Liver (tissue), 3 donors: ENCODE results near the gene PYCARD.

Experiments
- CTCF ChIP-seq: fragments of 150-350 bp; IDR thresholded peaks from 2 replicates; pipeline ENCODE4 v1.5.1; 2017; ENCODE audit warnings: improper control_type of control experiment, low read depth, low read length; ENCODE audit not compliant: missing input control
- FOXA1 ChIP-seq: IDR thresholded peaks from 2 replicates; pipeline ENCODE4 v1.6.1; 2016; ENCODE audit warnings: antibody characterized with exemption
- JUND ChIP-seq, 2 donors: IDR thresholded peaks; 2 replicates each; pipeline ENCODE4 v1.6.1; 2016; ENCODE audit warnings: antibody characterized with exemption in 2 of 2
- MAX ChIP-seq: IDR thresholded peaks from 2 replicates; pipeline ENCODE4 v1.6.1; 2016; ENCODE audit warnings: antibody characterized with exemption
- RAD21 ChIP-seq, 2 donors: IDR thresholded peaks; 2 replicates each; pipeline ENCODE4 v1.6.1; 2016; ENCODE audit warnings: antibody characterized with exemption in 2 of 2, mild to moderate bottlenecking in 2 of 2
- REST ChIP-seq: IDR thresholded peaks from 2 replicates; pipeline ENCODE4 v1.6.1; 2016; ENCODE audit warnings: antibody characterized with exemption, mild to moderate bottlenecking
- RXRA ChIP-seq, 2 donors: IDR thresholded peaks; 2 replicates each; pipeline ENCODE4 v1.6.1; 2017 to 2018; ENCODE audit warnings: antibody characterized with exemption in 2 of 2, mild to moderate bottlenecking in 1 of 2
- SP1 ChIP-seq: IDR thresholded peaks from 2 replicates; pipeline ENCODE4 v1.6.1; 2018; ENCODE audit warnings: antibody characterized with exemption, mild to moderate bottlenecking
- YY1 ChIP-seq: IDR thresholded peaks from 2 replicates; pipeline ENCODE4 v1.6.1; 2016; ENCODE audit warnings: antibody characterized with exemption, mild to moderate bottlenecking
- donor health status: healthy.
- donor health status: healthy.

- TF ChIP-seq CTCF: no peak
- TF ChIP-seq FOXA1: no peak
- TF ChIP-seq RAD21 (IDR thresholded peaks at IDR 0.05): no peak
- TF ChIP-seq SP1: no peak
- TF ChIP-seq YY1: no peak
- TF ChIP-seq REST: peak; percentile 36
- TF ChIP-seq MAX: no peak
- TF ChIP-seq JUND (IDR thresholded peaks at IDR 0.05): no peak
- no peak for TF ChIP-seq RXRA (IDR thresholded peaks at IDR 0.05)
These were observed 6.1 kb downstream of the PYCARD start for GRCh38 chr16:31196324-31197088.
